ENCODE results near the gene CCDC191. TPM values are rescaled to one million over a fixed set of nuclear protein-coding genes. Genes with fewer than 3 reads are reported as not detected.
A peak's percentile ranks its signal among the peaks of the same experiment; 100 is the strongest.

The CCDC191 gene
- polyA plus RNA-seq, 3 donors = 0.48 to 2.9 (median 1.2) TPM

GRCh38 chr3:114026331-114026730 lies 30.0 kb downstream of the CCDC191 start:
- Histone ChIP-seq H2AFZ (ENCODE audit: insufficient read depth, low read depth, low read length, poor library complexity, severe bottlenecking) (no peak overlapping the region), H3K27ac (ENCODE audit: low read depth in 1 of 2, low read length in 2 of 2) (no peak overlapping the region), H3K36me3 (replicated peaks in 1 of 2; ENCODE audit: control insufficient read depth in 1 of 2, insufficient read depth in 2 of 2, low read length in 2 of 2) (no peaks in the 10 kb centered on the region), H4K20me1 (ENCODE audit: insufficient read depth, low read length) (no peaks in the 10 kb centered on the region), H3K79me2 (ENCODE audit: insufficient read depth, low read length) (no peaks in the 10 kb centered on the region), H3K4me3 (replicated peaks in 1 of 3; ENCODE audit: low read depth in 2 of 3, low read length in 3 of 3) (no peak overlapping the region), H3K4me2 (replicated peaks; ENCODE audit: extremely low read depth, low read length, poor library complexity, severe bottlenecking) (no peak overlapping the region), H3K27me3 (ENCODE audit: control insufficient read depth in 2 of 2, insufficient read depth in 2 of 2, low read length in 2 of 2) (no peaks in the 10 kb centered on the region), H3K9me3 (replicated peaks in 1 of 2; ENCODE audit: control insufficient read depth in 1 of 2, insufficient read depth in 1 of 2, low read length in 2 of 2) (no peaks in the 10 kb centered on the region), H3K4me1 (ENCODE audit: control insufficient read depth in 1 of 2, insufficient read depth in 2 of 2, low read length in 2 of 2) (no peaks in the 10 kb centered on the region), H3K9ac (ENCODE audit: insufficient read depth, low read length, poor library complexity, severe bottlenecking) (no peak overlapping the region)
- Mint-ChIP-seq H3K4me3 (no peak overlapping the region), H3K27ac (no peak overlapping the region), H3K9me3 (no peaks in the 10 kb centered on the region), H3K27me3 (ENCODE audit: low read depth in 3 of 3) (no peaks in the 10 kb centered on the region), H3K36me3 (peaks cover 0 to 7% of the 10 kb centered on the region in 2 donors), H3K4me1 (no peaks in the 10 kb centered on the region)
- TF ChIP-seq CTCF (IDR thresholded peaks at IDR 0.05) = no peak
- no CpG with 5 or more reads among the region's 2 CpGs for WGBS (ENCODE audit: insufficient coverage)
- no peak for DNase-seq
- intact Hi-C loops (cut with micrococcal nuclease) = no loop called here

- Histone ChIP-seq H3K9ac (ENCODE audit: insufficient read depth, low read length, poor library complexity, severe bottlenecking) (no peak overlapping the region), H3K4me3 (replicated peaks in 1 of 3; ENCODE audit: low read depth in 2 of 3, low read length in 3 of 3) (no peak overlapping the region), H3K27ac (ENCODE audit: low read depth in 1 of 2, low read length in 2 of 2) (no peak overlapping the region), H3K9me3 (replicated peaks in 1 of 2; ENCODE audit: control insufficient read depth in 1 of 2, insufficient read depth in 1 of 2, low read length in 2 of 2) (no peaks in the 10 kb centered on the region), H3K79me2 (ENCODE audit: insufficient read depth, low read length) (no peaks in the 10 kb centered on the region), H3K4me2 (replicated peaks; ENCODE audit: extremely low read depth, low read length, poor library complexity, severe bottlenecking) (no peak overlapping the region), H3K36me3 (replicated peaks in 1 of 2; ENCODE audit: control insufficient read depth in 1 of 2, insufficient read depth in 2 of 2, low read length in 2 of 2) (no peaks in the 10 kb centered on the region), H3K4me1 (ENCODE audit: control insufficient read depth in 1 of 2, insufficient read depth in 2 of 2, low read length in 2 of 2) (no peaks in the 10 kb centered on the region), H2AFZ (ENCODE audit: insufficient read depth, low read depth, low read length, poor library complexity, severe bottlenecking) (no peak overlapping the region), H3K27me3 (ENCODE audit: control insufficient read depth in 2 of 2, insufficient read depth in 2 of 2, low read length in 2 of 2) (no peaks in the 10 kb centered on the region), H4K20me1 (ENCODE audit: insufficient read depth, low read length) (no peaks in the 10 kb centered on the region)
- Mint-ChIP-seq H3K27me3 (ENCODE audit: low read depth in 3 of 3) (no peaks in the 10 kb centered on the region), H3K4me1 (no peaks in the 10 kb centered on the region), H3K36me3 (peaks cover 0 to 2% of the 10 kb centered on the region in 2 donors), H3K9me3 (no peaks in the 10 kb centered on the region), H3K27ac (peak overlapping the region in 1 of 7 donors; percentile 6), H3K4me3 (no peak overlapping the region)
- intact Hi-C loops (cut with micrococcal nuclease) = no loop called here
- no peak for TF ChIP-seq CTCF (IDR thresholded peaks at IDR 0.05)
- 100% methylated on average over 2 of the region's 2 CpGs for whole genome bisulfite sequencing (ENCODE audit: insufficient coverage)
- DNase-seq = no peak
Measured at GRCh38 chr3:114025451-114025850, 30.9 kb downstream of the CCDC191 start.
